ENCODE measurements around the gene PLA2G2D.

GRCh38 chr1:20105856-20106255, 13.5 kb downstream of the PLA2G2D start:
- TF ChIP-seq, protein P1, sequence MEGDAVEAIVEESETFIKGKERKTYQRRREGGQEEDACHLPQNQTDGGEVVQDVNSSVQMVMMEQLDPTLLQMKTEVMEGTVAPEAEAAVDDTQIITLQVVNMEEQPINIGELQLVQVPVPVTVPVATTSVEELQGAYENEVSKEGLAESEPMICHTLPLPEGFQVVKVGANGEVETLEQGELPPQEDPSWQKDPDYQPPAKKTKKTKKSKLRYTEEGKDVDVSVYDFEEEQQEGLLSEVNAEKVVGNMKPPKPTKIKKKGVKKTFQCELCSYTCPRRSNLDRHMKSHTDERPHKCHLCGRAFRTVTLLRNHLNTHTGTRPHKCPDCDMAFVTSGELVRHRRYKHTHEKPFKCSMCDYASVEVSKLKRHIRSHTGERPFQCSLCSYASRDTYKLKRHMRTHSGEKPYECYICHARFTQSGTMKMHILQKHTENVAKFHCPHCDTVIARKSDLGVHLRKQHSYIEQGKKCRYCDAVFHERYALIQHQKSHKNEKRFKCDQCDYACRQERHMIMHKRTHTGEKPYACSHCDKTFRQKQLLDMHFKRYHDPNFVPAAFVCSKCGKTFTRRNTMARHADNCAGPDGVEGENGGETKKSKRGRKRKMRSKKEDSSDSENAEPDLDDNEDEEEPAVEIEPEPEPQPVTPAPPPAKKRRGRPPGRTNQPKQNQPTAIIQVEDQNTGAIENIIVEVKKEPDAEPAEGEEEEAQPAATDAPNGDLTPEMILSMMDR (IDR thresholded peaks at IDR 0.05; ENCODE audit: insufficient read depth, low read length, poor library complexity, severe bottlenecking): no peak
- no peak for TF ChIP-seq EZH2phosphoT487 (conservative IDR thresholded peaks at IDR 0.05; ENCODE audit: low read length)

Data from SU-DHL-6 (cell line).